AG09319 (cell line): ENCODE measurements around the gene MYOM1.

Source experiments
- DNase-seq: peaks from one replicate; pipeline ENCODE4 v3.0.0-alpha.2; 2010; ENCODE audit warnings: low read depth; ENCODE audit errors: extremely low read depth
- CTCF ChIP-seq: IDR thresholded peaks from 2 replicates; pipeline ENCODE4 v1.5.1; 2011; ENCODE audit warnings: low read depth, mild to moderate bottlenecking, inconsistent platforms, low read length, moderate library complexity

MYOM1 gene

GRCh38 chr18:3100498-3101132 is 119.2 kb downstream of the MYOM1 start:
- TF ChIP-seq CTCF = no peak
- DNase-seq = no peak

DNA sequence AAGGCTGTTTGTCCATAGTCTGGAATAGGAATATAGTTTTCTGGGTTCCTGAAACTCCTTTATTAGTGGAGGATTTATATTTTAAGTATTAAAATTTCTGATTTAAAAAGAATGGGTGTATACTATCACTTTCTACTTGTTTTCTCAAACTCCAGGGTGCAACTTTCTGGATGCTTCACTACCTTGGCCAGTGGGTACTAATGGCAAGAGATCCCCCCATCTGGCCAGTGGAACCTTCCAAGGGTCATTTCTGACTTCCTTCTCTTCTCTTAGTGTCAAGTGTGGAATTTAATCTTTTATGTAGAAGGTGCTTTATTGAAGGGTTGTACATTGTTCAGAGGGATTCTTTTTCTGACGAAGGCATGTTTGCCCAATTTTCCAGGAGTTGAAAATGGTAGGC is 120.4 kb downstream of the MYOM1 start:
- TF ChIP-seq CTCF = no peak
- no peak for DNase-seq

DNA sequence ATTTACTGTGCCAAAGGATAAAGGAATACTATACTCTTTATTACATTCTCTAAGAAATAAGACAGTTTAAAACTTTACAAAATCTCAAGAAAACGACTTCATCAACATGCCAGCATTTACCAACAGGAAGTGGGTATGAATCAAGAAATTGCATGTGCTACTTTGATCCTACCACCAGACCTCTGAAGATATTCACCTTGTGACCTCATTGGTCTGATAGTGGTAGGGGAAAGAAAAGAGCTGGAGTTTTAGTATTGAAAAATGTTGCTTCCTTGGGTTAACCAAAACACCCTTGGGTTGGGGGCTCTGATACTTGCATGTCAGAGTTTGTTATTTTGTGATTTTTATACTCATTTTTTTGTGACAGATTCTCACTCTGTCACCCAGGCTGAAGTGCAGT is 122.7 kb downstream of the MYOM1 start:
- no peak for DNase-seq

DNA sequence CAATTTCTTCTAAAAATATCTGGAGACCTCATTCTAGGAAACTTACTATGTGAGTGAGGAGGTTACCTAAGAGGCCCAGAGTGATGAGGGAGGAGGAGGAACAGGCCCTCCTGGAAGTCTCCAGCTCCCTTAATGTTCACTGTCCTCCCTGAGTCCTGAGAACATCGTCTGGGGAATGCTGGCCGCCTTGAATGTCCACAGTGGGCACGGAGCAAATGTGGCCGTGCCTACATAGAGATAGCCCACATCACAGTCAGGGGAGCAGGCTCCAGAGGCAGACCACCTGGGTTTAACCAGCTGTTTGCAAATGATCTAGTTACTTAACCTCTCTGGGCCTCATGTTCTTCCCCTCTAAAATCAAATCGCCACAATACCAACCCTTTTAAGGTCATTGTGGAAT is 123.8 kb downstream of the MYOM1 start:
- no peak for TF ChIP-seq CTCF
- DNase-seq = no peak

More for the DNA sequence above, 122.7 kb downstream of the MYOM1 start:
- TF ChIP-seq CTCF = no peak

DNA sequence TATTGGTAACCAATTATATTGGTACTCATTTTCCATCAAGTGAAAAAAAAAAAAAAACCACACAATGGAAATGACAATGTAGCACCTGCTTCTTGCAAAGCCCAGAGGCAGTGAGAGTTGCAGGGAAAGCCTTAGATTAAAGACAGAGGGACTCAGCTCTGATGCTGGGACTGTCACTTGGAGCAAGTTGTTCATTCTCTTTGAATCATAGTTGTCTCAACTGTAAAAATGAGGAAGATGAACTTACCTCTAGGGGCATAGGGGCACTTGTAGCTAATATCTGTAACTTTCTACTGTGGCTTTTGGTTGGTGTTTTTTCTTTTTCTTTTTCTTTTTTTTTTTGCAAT is 125.5 kb downstream of the MYOM1 start:
- DNase-seq = no peak
- TF ChIP-seq CTCF = no peak

DNA sequence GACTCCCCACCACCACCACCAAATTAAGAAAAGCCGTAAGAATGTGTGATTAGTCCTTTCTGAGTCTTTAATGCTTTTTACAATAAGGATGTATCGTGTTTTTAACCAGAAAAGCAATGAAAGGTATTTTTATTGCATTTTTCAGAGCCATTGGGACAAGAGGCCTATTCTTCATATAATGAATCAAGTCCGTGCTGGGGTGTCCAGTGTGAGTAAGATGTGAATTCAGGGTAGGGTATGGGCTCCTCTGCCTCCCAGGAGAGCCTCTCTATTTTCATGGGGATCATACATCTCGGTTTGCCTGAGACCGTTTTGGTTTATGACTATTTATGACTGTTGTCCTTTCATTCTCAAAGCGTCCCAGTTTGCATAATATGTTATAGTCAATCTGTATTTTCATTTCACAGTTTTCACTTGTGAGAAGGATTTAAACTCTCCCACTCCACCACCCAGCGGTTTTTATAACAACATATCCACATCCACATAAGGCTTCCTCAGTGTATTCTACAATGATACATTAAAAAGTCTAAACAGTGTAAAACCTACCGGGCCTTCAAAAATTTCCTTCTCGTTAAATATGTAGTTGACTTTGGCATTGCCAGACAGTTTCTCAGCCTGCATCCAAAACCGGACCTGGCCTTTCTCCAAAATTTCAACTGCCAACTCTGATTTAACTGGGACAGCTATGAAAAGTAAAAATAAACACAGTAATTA is 126.0 kb downstream of the MYOM1 start:
- TF ChIP-seq CTCF = no peak
- DNase-seq = no peak

GRCh38 chr18:3092727-3093126 is 127.0 kb downstream of the MYOM1 start:
- TF ChIP-seq CTCF = no peak

More at GRCh38 chr18:3092727-3093126, 127.0 kb downstream of the MYOM1 start:
- DNase-seq = no peak
